KOPT-K1 (cell line): ENCODE measurements around the gene ALG11.
"Not testable (repeated sequence)": the region's sequence is repeated elsewhere in the genome, so short reads cannot be mapped to it uniquely, and the experiment has no call there.

Experiments
- H3K27ac ChIP-seq: fragments of 200-600 bp; sonication (generic); 2 replicates; pipeline ENCODE4 v1.5.1; 2016; ENCODE audit warnings: antibody characterized with exemption, mild to moderate bottlenecking, low read depth, low read length; ENCODE audit not compliant: poor library complexity, severe bottlenecking
- H3K36me3 ChIP-seq: fragments of 200-600 bp; sonication (generic); 2 replicates; pipeline ENCODE4 v1.5.1; 2017; ENCODE audit warnings: antibody characterized with exemption, mild to moderate bottlenecking, low read length, moderate library complexity; ENCODE audit not compliant: insufficient read depth
- H3K9me3 ChIP-seq: fragments of 200-600 bp; sonication (generic); 2 replicates; pipeline ENCODE4 v1.5.1; 2017; ENCODE audit warnings: antibody characterized with exemption, low read length, mild to moderate bottlenecking; ENCODE audit not compliant: insufficient read depth, poor library complexity, severe bottlenecking

ALG11 gene

GRCh38 chr13:52036037-52036436 is 23.8 kb downstream of the ALG11 start:
- Histone ChIP-seq H3K27ac (no peak overlapping the region), H3K36me3 (peaks cover 6% of the 10 kb centered on the region; the same call in 1 of the 2 replicates), H3K9me3 (no peaks in the 10 kb centered on the region)

- no peak overlapping the region for H3K27ac ChIP-seq
- H3K9me3 ChIP-seq, result peaks cover 3% of the 10 kb centered on the region
- H3K36me3 ChIP-seq, result no peaks in the 10 kb centered on the region
Observed at GRCh38 chr13:52043675-52044074, 31.5 kb downstream of the ALG11 start.

GRCh38 chr13:52047463-52047862 is 35.3 kb downstream of the ALG11 start:
- H3K9me3 ChIP-seq, result no peaks in the 10 kb centered on the region
- no peak overlapping the region for H3K27ac ChIP-seq
- no peaks in the 10 kb centered on the region for H3K36me3 ChIP-seq

GRCh38 chr13:52048516-52048915 is 36.3 kb downstream of the ALG11 start:
- Histone ChIP-seq H3K9me3 (no peaks in the 10 kb centered on the region), H3K36me3 (no peaks in the 10 kb centered on the region), H3K27ac (no peak overlapping the region)

GRCh38 chr13:52051400-52051799 is 39.2 kb downstream of the ALG11 start:
- H3K9me3 ChIP-seq, result no peaks in the 10 kb centered on the region

GRCh38 chr13:52053460-52053859 is 41.3 kb downstream of the ALG11 start:
- Histone ChIP-seq H3K36me3 (no peaks in the 10 kb centered on the region), H3K9me3 (no peaks in the 10 kb centered on the region), H3K27ac (no peak overlapping the region)

More at GRCh38 chr13:52051400-52051799, 39.2 kb downstream of the ALG11 start:
- Histone ChIP-seq H3K27ac (no peak overlapping the region), H3K36me3 (no peaks in the 10 kb centered on the region)

- not testable (repeated sequence) for H3K36me3 ChIP-seq, H3K27ac ChIP-seq
- H3K9me3 ChIP-seq, result peaks cover 18% of the 10 kb centered on the region
Observed at GRCh38 chr13:52061064-52061463, 48.9 kb downstream of the ALG11 start.

GRCh38 chr13:52061587-52061986 is 49.4 kb downstream of the ALG11 start:
- H3K27ac ChIP-seq, result no peak overlapping the region
- H3K36me3 ChIP-seq, result no peaks in the 10 kb centered on the region
- H3K9me3 ChIP-seq, result peaks cover 18% of the 10 kb centered on the region

GRCh38 chr13:52067237-52067636 is 55.0 kb downstream of the ALG11 start:
- no peak overlapping the region for H3K27ac ChIP-seq
- no peaks in the 10 kb centered on the region for H3K36me3 ChIP-seq
- peaks cover 38% of the 10 kb centered on the region for H3K9me3 ChIP-seq

GRCh38 chr13:52070929-52071523 is 58.8 kb downstream of the ALG11 start:
- no peak overlapping the region for H3K27ac ChIP-seq
- peaks cover 35% of the 10 kb centered on the region for H3K9me3 ChIP-seq
- no peaks in the 10 kb centered on the region for H3K36me3 ChIP-seq
